HCT116 (cell line): ENCODE measurements around the gene E4F1. TPM values are rescaled to one million over a fixed set of nuclear protein-coding genes. Genes with fewer than 3 reads are reported as not detected.

ENCODE experiments used
- ATAC-seq: fragments of 200-7000 bp; cut with Tn5 transposase; 2 replicates; pipeline ENCODE4 v1.9.1; 2020; ENCODE audit warnings: mild to moderate bottlenecking, moderate library complexity
- BruUV-seq: library from RNA; stranded (reverse); fragments of 400-500 nt; replicated peaks from 2 replicates; lab custom pipeline; 2021; lab: Mats Ljungman, UMichigan
- CTCF ChIA-PET: fragments of 300-600 bp; sonication (Branson Sonifier 250); formaldehyde crosslinking; loops from one replicate; lab custom pipeline; 2021; ENCODE audit warnings: antibody characterized with exemption; lab: Charles Lee
- POLR2A ChIA-PET: fragments of 300-600, 350-600 bp; sonication (Branson Sonifier 250); formaldehyde crosslinking; loops from one replicate; lab custom pipeline; 2021; ENCODE audit warnings: antibody characterized with exemption; lab: Charles Lee
- RAD21 ChIA-PET, 2 experiments: fragments of 300-600 bp; sonication (Branson Sonifier 250); formaldehyde crosslinking; loops; one replicate each; lab custom pipeline; 2023; ENCODE audit warnings: low total read pairs in 2 of 2; ENCODE audit not compliant: uncharacterized antibody in 2 of 2, unreplicated experiment in 2 of 2, low non-redundant PET in 1 of 2; lab: Charles Lee
- DNase-seq: peaks from one replicate; pipeline ENCODE4 v3.0.0-alpha.2; 2010; ENCODE audit warnings: low read depth, low spot score
- H2AFZ ChIP-seq: fragments of 200-600 bp; shearing (Covaris generic), sonication (generic); 2 replicates; pipeline ENCODE4 v1.6.1; 2017; ENCODE audit warnings: low read depth, mixed run types, mixed read lengths, antibody characterized with exemption, low read length; ENCODE audit not compliant: poor library complexity, severe bottlenecking
- H3K27ac ChIP-seq: 2 replicates; pipeline ENCODE4 v1.5.1; 2012; ENCODE audit warnings: low read depth, low read length
- H3K27me3 ChIP-seq: fragments of 200-600 bp; sonication (generic); 2 replicates; pipeline ENCODE4 v1.6.1; 2016; ENCODE audit warnings: mixed run types, low read length, mixed read lengths; ENCODE audit not compliant: insufficient read depth
- H3K36me3 ChIP-seq, 2 experiments: fragments of 200-500 bp in 1 of 2; fragments of 200-600 bp in 1 of 2; sonication (Bioruptor generic) in 1 of 2; sonication (generic) in 1 of 2; 2 replicates each; pipeline versions ENCODE4 v1.5.1 to v1.6.1; 2014 to 2016; ENCODE audit warnings: low read length in 2 of 2, inconsistent platforms in 1 of 2, mixed read lengths in 1 of 2, mixed run types in 1 of 2; ENCODE audit not compliant: insufficient read depth in 2 of 2, control insufficient read depth in 1 of 2
- H3K4me1 ChIP-seq, 2 experiments: fragments of 200-600 bp in 1 of 2; sonication (generic) in 1 of 2; 2 replicates each; pipeline versions ENCODE4 v1.5.1 to v1.6.1; 2012 to 2017; ENCODE audit warnings: low read length in 2 of 2, inconsistent platforms in 1 of 2, mild to moderate bottlenecking in 1 of 2, mixed read lengths in 1 of 2, mixed run types in 1 of 2, moderate library complexity in 1 of 2; ENCODE audit not compliant: insufficient read depth in 2 of 2, control insufficient read depth in 1 of 2
- H3K4me2 ChIP-seq: fragments of 200-600 bp; sonication (generic); 2 replicates; pipeline ENCODE4 v1.6.1; 2017; ENCODE audit warnings: mixed run types, low read length, mixed read lengths
- H3K4me3 ChIP-seq, 2 experiments: fragments of 200-600 bp in 1 of 2; sonication (generic) in 1 of 2; replicated peaks in 1 of 2; 2 replicates each; pipeline ENCODE4 v1.5.1; 2011 to 2016; ENCODE audit warnings: low read length in 2 of 2, control low read depth in 1 of 2, low read depth in 1 of 2, mild to moderate bottlenecking in 1 of 2, mixed read lengths in 1 of 2, mixed run types in 1 of 2
- H3K79me2 ChIP-seq: fragments of 200-600 bp; sonication (generic); 2 replicates; pipeline ENCODE4 v1.6.1; 2017; ENCODE audit warnings: mild to moderate bottlenecking, mixed run types, low read length, moderate library complexity, mixed read lengths; ENCODE audit not compliant: insufficient read depth
- H3K9ac ChIP-seq: fragments of 200-600 bp; sonication (generic); 2 replicates; pipeline ENCODE4 v1.6.1; 2016; ENCODE audit warnings: low read length, mixed read lengths
- H3K9me2 ChIP-seq: fragments of 200-600 bp; sonication (generic), shearing (Covaris generic); 2 replicates; pipeline ENCODE4 v1.6.1; 2017; ENCODE audit warnings: mixed run types, mild to moderate bottlenecking, moderate library complexity; ENCODE audit not compliant: insufficient read depth
- H3K9me3 ChIP-seq, 2 experiments: fragments of 200-500 bp in 1 of 2; fragments of 200-600 bp in 1 of 2; sonication (Bioruptor generic) in 1 of 2; sonication (generic) in 1 of 2; 2 replicates each; pipeline ENCODE4 v1.6.1; 2014 to 2017; ENCODE audit warnings: low read length in 2 of 2, mixed read lengths in 2 of 2, inconsistent platforms in 1 of 2, low read depth in 1 of 2, mild to moderate bottlenecking in 1 of 2, mixed run types in 1 of 2, moderate library complexity in 1 of 2; ENCODE audit not compliant: control insufficient read depth in 1 of 2, insufficient read depth in 1 of 2
- H4K20me1 ChIP-seq: fragments of 200-600 bp; sonication (generic), shearing (Covaris generic); 2 replicates; pipeline ENCODE4 v1.6.1; 2017; ENCODE audit warnings: mixed run types, mild to moderate bottlenecking, moderate library complexity; ENCODE audit not compliant: insufficient read depth
- ATF3 ChIP-seq: IDR thresholded peaks from 2 replicates; pipeline ENCODE4 v1.6.1; 2012
- CEBPB ChIP-seq: IDR thresholded peaks from 2 replicates; pipeline ENCODE4 v1.6.1; 2012; ENCODE audit warnings: low read depth
- CTCF ChIP-seq, 3 experiments: fragments of 200-600 bp in 1 of 3; sonication (generic) in 1 of 3; IDR thresholded peaks in 2 of 3; conservative IDR thresholded peaks in 1 of 3; 2 replicates each; pipeline ENCODE4 v1.5.1; 2012 to 2017; ENCODE audit warnings: low read depth in 2 of 3, low read length in 2 of 3, antibody characterized with exemption in 1 of 3, borderline replicate concordance in 1 of 3, control low read depth in 1 of 3, mild to moderate bottlenecking in 1 of 3, mixed read lengths in 1 of 3, mixed run types in 1 of 3, moderate library complexity in 1 of 3; ENCODE audit not compliant: insufficient read depth in 1 of 3
- EGR1 ChIP-seq: IDR thresholded peaks from 2 replicates; pipeline ENCODE4 v1.6.1; 2012; ENCODE audit warnings: low read depth
- EZH2 ChIP-seq: fragments of 200-600 bp; sonication (generic); IDR thresholded peaks from 2 replicates; pipeline ENCODE4 v1.6.1; 2017; ENCODE audit warnings: antibody characterized with exemption, mixed run types
- FOSL1 ChIP-seq: IDR thresholded peaks from 2 replicates; pipeline ENCODE4 v1.6.1; 2012; ENCODE audit warnings: low read depth
- JUND ChIP-seq: IDR thresholded peaks from 2 replicates; pipeline ENCODE4 v1.6.1; 2012
- POLR2A ChIP-seq: IDR thresholded peaks from 2 replicates; pipeline ENCODE4 v1.7.0; 2011; ENCODE audit warnings: borderline replicate concordance; ENCODE audit not compliant: insufficient read depth, insufficient read length; ENCODE audit errors: extremely low read depth
- POLR2AphosphoS5 ChIP-seq: IDR thresholded peaks from 2 replicates; pipeline ENCODE4 v1.6.1; 2011; ENCODE audit warnings: mild to moderate bottlenecking, low read depth, low read length, moderate library complexity
- RAD21 ChIP-seq: IDR thresholded peaks from 2 replicates; pipeline ENCODE4 v1.6.1; 2012; ENCODE audit warnings: low read depth, mild to moderate bottlenecking
- SP1 ChIP-seq: IDR thresholded peaks from 2 replicates; pipeline ENCODE4 v1.6.1; 2012; ENCODE audit warnings: low read depth
- SRF ChIP-seq: IDR thresholded peaks from 2 replicates; pipeline ENCODE4 v1.6.1; 2012; ENCODE audit warnings: low read depth
- YY1 ChIP-seq: IDR thresholded peaks from 2 replicates; pipeline ENCODE4 v1.6.1; 2011; ENCODE audit warnings: low read length, low read depth, moderate library complexity, mild to moderate bottlenecking; ENCODE audit not compliant: insufficient replicate concordance; ENCODE audit errors: extremely low read depth
- ZBTB33 ChIP-seq: IDR thresholded peaks from 2 replicates; pipeline ENCODE4 v1.6.1; 2011; ENCODE audit warnings: mild to moderate bottlenecking, low read length, moderate library complexity; ENCODE audit not compliant: insufficient replicate concordance; ENCODE audit errors: extremely low read depth
- ZFX ChIP-seq: fragments of 450-650 bp; IDR thresholded peaks from 2 replicates; pipeline ENCODE4 v1.6.1; 2017
- ZNF274 ChIP-seq: fragments of 200-500 bp; sonication (Bioruptor generic); IDR thresholded peaks from 2 replicates; pipeline ENCODE4 v1.6.1; 2014; ENCODE audit warnings: mild to moderate bottlenecking, low read depth, low read length, inconsistent platforms
- intact Hi-C: fragments of 100-400 bp; cut with micrococcal nuclease; formaldehyde crosslinking; loops from 2 replicates; pipeline ENCODE4 v1.10.0; 2022
- total RNA-seq: library from RNA; stranded (reverse); gene quantifications from one replicate; pipeline ENCODE4 v1.2.1, GENCODE V29; 2021; ENCODE audit not compliant: unreplicated experiment

The E4F1 gene
- total RNA-seq, 1 experiment from 2014 or later: 40.7 TPM

- ChIA-PET POLR2A (interaction anchor here (1.2 kb wide), 1 partner anchor 35 kb away, joined by 3 read pairs; the partner anchor contains the start of gene TRAF7), CTCF (no interaction called here), RAD21 (no interaction called here)
- H3K9me2 ChIP-seq: no peaks in the 10 kb centered on the region
- H3K36me3 ChIP-seq: no peaks in the 10 kb centered on the region
- no peak overlapping the region for H3K9ac ChIP-seq
- DNase-seq (no peak), ATAC-seq (no peak)
- peaks cover 5 to 18% of the 10 kb centered on the region in 2 experiments for H3K4me1 ChIP-seq
- no peak for TF ChIP-seq JUND
- TF ChIP-seq SP1: no peak
- no peak for TF ChIP-seq ZNF274
- TF ChIP-seq RAD21: no peak
- no peak for TF ChIP-seq POLR2AphosphoS5
- no peak for TF ChIP-seq YY1
- no peak overlapping the region for H3K27ac ChIP-seq
- no peak overlapping the region for H3K4me2 ChIP-seq
- intact Hi-C loops: loop anchor here (10.0 kb wide), 1 partner anchor 314 kb away; no protein-coding TSS in a partner anchor
- no peaks in the 10 kb centered on the region for H3K79me2 ChIP-seq
- H3K4me3 ChIP-seq: no peak overlapping the region
- no peak overlapping the region for H2AFZ ChIP-seq
- no peaks in the 10 kb centered on the region for H4K20me1 ChIP-seq
- no peaks in the 10 kb centered on the region for H3K9me3 ChIP-seq
- H3K27me3 ChIP-seq: no peaks in the 10 kb centered on the region
- BruUV-seq: no TSS peak
Measured at GRCh38 chr16:2190659-2191445, 32.5 kb upstream of the E4F1 start.

- ChIA-PET CTCF (no interaction called here), RAD21 (no interaction called here), POLR2A (no interaction called here)
- intact Hi-C loops: loop anchor here (10.0 kb wide), 1 partner anchor 313 kb away; no protein-coding TSS in a partner anchor
- no peaks in the 10 kb centered on the region for H3K27me3 ChIP-seq
- H3K9me2 ChIP-seq: no peaks in the 10 kb centered on the region
- H3K79me2 ChIP-seq: no peaks in the 10 kb centered on the region
- no peaks in the 10 kb centered on the region for H4K20me1 ChIP-seq
- H3K4me3 ChIP-seq: no peak overlapping the region
- no peak overlapping the region for H3K27ac ChIP-seq
- H3K4me1 ChIP-seq: peaks cover 5 to 19% of the 10 kb centered on the region in 2 experiments
- H3K9me3 ChIP-seq: no peaks in the 10 kb centered on the region
- H3K9ac ChIP-seq: no peak overlapping the region
- no peak overlapping the region for H2AFZ ChIP-seq
- DNase-seq: no peak
- ATAC-seq: no peak
- no TSS peak for BruUV-seq
- no peaks in the 10 kb centered on the region for H3K36me3 ChIP-seq
- no peak overlapping the region for H3K4me2 ChIP-seq
- TF ChIP-seq ATF3 (no peak), EZH2 (no peak), EGR1 (no peak), FOSL1 (no peak), CTCF (IDR thresholded peaks at IDR 0.05 in 2 of 3, conservative IDR thresholded peaks at IDR 0.05 in 1 of 3; ENCODE audit: borderline replicate concordance in 1 of 3, insufficient read depth in 1 of 3, low read depth in 2 of 3, low read length in 2 of 3) (no peak), ZFX (no peak), ZBTB33 (no peak), POLR2A (no peak), SRF (no peak), YY1 (no peak), ZNF274 (no peak), RAD21 (no peak), POLR2AphosphoS5 (no peak), CEBPB (no peak), SP1 (no peak), JUND (no peak)
Measured at GRCh38 chr16:2191446-2191706, 32.0 kb upstream of the E4F1 start.
